Epidermal melanocyte (primary cell): Measurements from ENCODE around the gene BLTP3A.
"Not testable (repeated sequence)": the region's sequence is repeated elsewhere in the genome, so short reads cannot be mapped to it uniquely, and the experiment has no call there.

Source experiments
- DNase-seq: peaks from one replicate; pipeline ENCODE4 v3.0.0; 2011; ENCODE audit warnings: low spot score; ENCODE audit not compliant: insufficient read length

The BLTP3A gene

GRCh38 chr6:34791701-34792604, at the start of gene BLTP3A:
Gene BLTP3A, plus strand, starts transcription at chr6:34792083. Its CDS starts 168 bp downstream, at chr6:34792251.
- DNase-seq, result peak; percentile 86

- no peak for DNase-seq
These were observed 49.8 kb upstream of the BLTP3A start for GRCh38 chr6:34742094-34742493.

GRCh38 chr6:34743625-34744293, 48.1 kb upstream of the BLTP3A start:
- no peak for DNase-seq

GRCh38 chr6:34744294-34744647, 47.6 kb upstream of the BLTP3A start:
- DNase-seq, result not testable (repeated sequence)

- no peak for DNase-seq
These were observed 46.4 kb upstream of the BLTP3A start for GRCh38 chr6:34745277-34746103.

GRCh38 chr6:34746104-34746846, 45.6 kb upstream of the BLTP3A start:
- DNase-seq, result no peak

GRCh38 chr6:34748757-34749156, 43.1 kb upstream of the BLTP3A start:
- no peak for DNase-seq

GRCh38 chr6:34756513-34756856, 35.4 kb upstream of the BLTP3A start:
- DNase-seq, result not testable (repeated sequence)

GRCh38 chr6:34757687-34758274, 34.1 kb upstream of the BLTP3A start:
- DNase-seq, result no peak

- no peak for DNase-seq
These were observed 31.8 kb upstream of the BLTP3A start for GRCh38 chr6:34760108-34760507.

GRCh38 chr6:34761681-34762080, 30.2 kb upstream of the BLTP3A start:
- DNase-seq, result not testable (repeated sequence)

- DNase-seq, result no peak
These were observed 23.7 kb upstream of the BLTP3A start for GRCh38 chr6:34768148-34768547.

- DNase-seq, result peak; percentile 16
These were observed 20.2 kb upstream of the BLTP3A start for GRCh38 chr6:34771727-34772126.

- DNase-seq, result no peak
These were observed 18.9 kb upstream of the BLTP3A start for GRCh38 chr6:34772940-34773339.

- DNase-seq, result no peak
These were observed 18.0 kb upstream of the BLTP3A start for GRCh38 chr6:34773916-34774315.

GRCh38 chr6:34774967-34775366, 16.9 kb upstream of the BLTP3A start:
- no peak for DNase-seq

- not testable (repeated sequence) for DNase-seq
These were observed 6.5 kb upstream of the BLTP3A start for GRCh38 chr6:34785375-34785774.

- not testable (repeated sequence) for DNase-seq
These were observed 4.7 kb upstream of the BLTP3A start for GRCh38 chr6:34787152-34787551.

- DNase-seq, result no peak
These were observed 3.8 kb upstream of the BLTP3A start for GRCh38 chr6:34788111-34788510.

- DNase-seq, result peak; percentile 44
These were observed 651 bp upstream of the BLTP3A start for GRCh38 chr6:34791164-34791700.
